HFFc6 (cell line): ENCODE results near the gene ARVCF. TPM values are rescaled to one million over a fixed set of nuclear protein-coding genes. Genes with fewer than 3 reads are reported as not detected.

ENCODE experiments used
- DNase-seq: peaks from one replicate; pipeline ENCODE4 v3.0.0-alpha.2; 2018
- H3K27ac Mint-ChIP-seq: 2 replicates; pipeline ENCODE4 v1.8.0; 2020; ENCODE audit warnings: mild to moderate bottlenecking, mixed read lengths
- H3K27me3 Mint-ChIP-seq: 2 replicates; pipeline ENCODE4 v1.8.0; 2021; ENCODE audit warnings: mild to moderate bottlenecking, moderate library complexity, mixed read lengths; ENCODE audit not compliant: insufficient read depth
- H3K36me3 Mint-ChIP-seq: 2 replicates; pipeline ENCODE4 v1.8.0; 2021; ENCODE audit warnings: low read depth, mixed read lengths
- H3K4me1 Mint-ChIP-seq: 2 replicates; pipeline ENCODE4 v1.8.0; 2020; ENCODE audit warnings: low read depth, mixed read lengths
- H3K4me3 Mint-ChIP-seq: 2 replicates; pipeline ENCODE4 v1.8.0; 2020; ENCODE audit warnings: mild to moderate bottlenecking, moderate library complexity, mixed read lengths
- H3K9me3 Mint-ChIP-seq: 2 replicates; pipeline ENCODE4 v1.8.0; 2020; ENCODE audit warnings: mild to moderate bottlenecking, mixed read lengths
- total RNA-seq, 6 experiments: library from RNA; stranded (reverse); fragmentation: NEBNext Ultra II Directional; extraction: Animal tissue kit (Norgen Biotek cat#: 25700); gene quantifications; 2 replicates in 1 of 6; 3 replicates in 5 of 6; pipeline ENCODE4 v1.2.3, GENCODE V29; 2021
- TF ChIP-seq, protein P1 (sequence below): fragments of 200-600 bp; sonication (generic); IDR thresholded peaks from 2 replicates; pipeline ENCODE4 v1.5.0; 2021; ENCODE audit warnings: antibody characterized with exemption, mild to moderate bottlenecking

The ARVCF gene
- total RNA-seq, 6 experiments from 2014 or later: 1.5 to 3.3 (median 2.0) TPM

DNA sequence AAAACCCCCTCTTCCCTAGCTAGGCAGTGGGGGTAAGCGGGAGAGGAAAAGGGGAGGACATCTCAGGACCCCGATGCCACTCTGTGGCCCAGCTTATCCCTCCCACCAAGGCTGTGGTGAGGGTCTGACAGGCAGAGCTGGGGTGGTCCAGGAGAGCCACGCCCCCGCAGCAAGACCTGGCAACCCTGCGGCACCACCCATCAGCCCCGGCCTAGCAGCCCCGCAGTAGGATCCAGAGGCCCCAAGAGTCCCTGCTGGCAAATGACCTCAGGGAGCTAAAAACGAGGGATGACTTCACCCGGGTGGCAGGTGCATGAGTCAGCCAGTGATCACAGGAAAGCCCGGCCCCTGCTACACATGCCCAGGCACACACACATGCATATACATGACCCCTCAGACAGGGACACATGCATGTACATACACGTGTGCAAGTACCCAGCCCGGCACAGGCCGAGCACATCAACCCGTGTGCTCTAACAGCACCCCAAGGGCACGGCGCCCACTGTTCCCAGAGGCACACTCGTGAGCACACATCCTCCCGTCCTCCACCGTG is 32.3 kb downstream of the ARVCF start:
- DNase-seq: peak; percentile 73

GRCh38 chr22:19983741-19984140 is 32.9 kb downstream of the ARVCF start:
- no peak for DNase-seq
- Mint-ChIP-seq H3K36me3 (no peaks in the 10 kb centered on the region), H3K9me3 (no peaks in the 10 kb centered on the region), H3K4me3 (no peak overlapping the region), H3K27me3 (peaks cover 4% of the 10 kb centered on the region; the same call in 1 of the 2 replicates), H3K4me1 (peaks cover 16% of the 10 kb centered on the region), H3K27ac (peak overlapping the region; percentile 38; the same call in 1 of the 2 replicates)
- TF ChIP-seq, protein P1, sequence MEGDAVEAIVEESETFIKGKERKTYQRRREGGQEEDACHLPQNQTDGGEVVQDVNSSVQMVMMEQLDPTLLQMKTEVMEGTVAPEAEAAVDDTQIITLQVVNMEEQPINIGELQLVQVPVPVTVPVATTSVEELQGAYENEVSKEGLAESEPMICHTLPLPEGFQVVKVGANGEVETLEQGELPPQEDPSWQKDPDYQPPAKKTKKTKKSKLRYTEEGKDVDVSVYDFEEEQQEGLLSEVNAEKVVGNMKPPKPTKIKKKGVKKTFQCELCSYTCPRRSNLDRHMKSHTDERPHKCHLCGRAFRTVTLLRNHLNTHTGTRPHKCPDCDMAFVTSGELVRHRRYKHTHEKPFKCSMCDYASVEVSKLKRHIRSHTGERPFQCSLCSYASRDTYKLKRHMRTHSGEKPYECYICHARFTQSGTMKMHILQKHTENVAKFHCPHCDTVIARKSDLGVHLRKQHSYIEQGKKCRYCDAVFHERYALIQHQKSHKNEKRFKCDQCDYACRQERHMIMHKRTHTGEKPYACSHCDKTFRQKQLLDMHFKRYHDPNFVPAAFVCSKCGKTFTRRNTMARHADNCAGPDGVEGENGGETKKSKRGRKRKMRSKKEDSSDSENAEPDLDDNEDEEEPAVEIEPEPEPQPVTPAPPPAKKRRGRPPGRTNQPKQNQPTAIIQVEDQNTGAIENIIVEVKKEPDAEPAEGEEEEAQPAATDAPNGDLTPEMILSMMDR: no peak

More for the DNA sequence above, 32.3 kb downstream of the ARVCF start:
- H3K9me3 Mint-ChIP-seq: no peaks in the 10 kb centered on the region
- no peak overlapping the region for H3K4me3 Mint-ChIP-seq
- H3K36me3 Mint-ChIP-seq: no peaks in the 10 kb centered on the region
- TF ChIP-seq, protein P1: no peak
- H3K27ac Mint-ChIP-seq: peak overlapping the region; percentile 38; the same call in 1 of the 2 replicates
- H3K4me1 Mint-ChIP-seq: peaks cover 16% of the 10 kb centered on the region
- peaks cover 4% of the 10 kb centered on the region; the same call in 1 of the 2 replicates for H3K27me3 Mint-ChIP-seq

DNA sequence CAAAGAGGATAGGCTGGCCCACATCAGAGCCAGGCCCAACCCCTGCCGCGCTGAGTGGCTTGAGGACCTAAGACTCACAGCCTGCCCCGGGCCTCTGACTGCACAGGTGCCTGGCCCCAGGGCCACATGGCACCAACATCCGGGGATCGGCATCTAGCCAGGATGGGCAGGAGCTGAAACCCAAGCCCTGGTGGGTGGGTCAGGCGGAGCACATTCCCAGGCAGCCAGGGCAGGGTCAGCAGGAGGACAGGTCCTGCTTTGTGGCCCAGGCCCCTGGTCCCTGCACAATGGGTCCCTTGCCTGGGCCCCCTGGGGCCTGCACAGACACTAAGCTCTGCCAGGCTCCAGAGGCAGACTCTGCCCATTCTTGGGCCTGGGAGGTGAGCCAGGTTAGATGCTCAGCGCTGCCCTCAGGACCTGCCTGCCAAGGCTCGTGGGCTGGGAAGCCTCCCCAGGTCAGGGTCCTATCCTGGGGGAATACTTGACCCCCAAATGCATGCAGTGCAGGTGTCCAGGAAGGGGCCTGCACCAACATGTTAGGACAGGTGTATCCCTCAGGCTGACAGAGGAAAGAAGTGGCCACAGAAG is 33.5 kb downstream of the ARVCF start:
- no peaks in the 10 kb centered on the region for H3K36me3 Mint-ChIP-seq
- no peak overlapping the region for H3K4me3 Mint-ChIP-seq
- peaks cover 16% of the 10 kb centered on the region for H3K4me1 Mint-ChIP-seq
- TF ChIP-seq, protein P1: no peak
- DNase-seq: no peak
- no peaks in the 10 kb centered on the region for H3K9me3 Mint-ChIP-seq
- H3K27me3 Mint-ChIP-seq: peaks cover 4% of the 10 kb centered on the region; the same call in 1 of the 2 replicates
- H3K27ac Mint-ChIP-seq: no peak overlapping the region; the same call in 1 of the 2 replicates

DNA sequence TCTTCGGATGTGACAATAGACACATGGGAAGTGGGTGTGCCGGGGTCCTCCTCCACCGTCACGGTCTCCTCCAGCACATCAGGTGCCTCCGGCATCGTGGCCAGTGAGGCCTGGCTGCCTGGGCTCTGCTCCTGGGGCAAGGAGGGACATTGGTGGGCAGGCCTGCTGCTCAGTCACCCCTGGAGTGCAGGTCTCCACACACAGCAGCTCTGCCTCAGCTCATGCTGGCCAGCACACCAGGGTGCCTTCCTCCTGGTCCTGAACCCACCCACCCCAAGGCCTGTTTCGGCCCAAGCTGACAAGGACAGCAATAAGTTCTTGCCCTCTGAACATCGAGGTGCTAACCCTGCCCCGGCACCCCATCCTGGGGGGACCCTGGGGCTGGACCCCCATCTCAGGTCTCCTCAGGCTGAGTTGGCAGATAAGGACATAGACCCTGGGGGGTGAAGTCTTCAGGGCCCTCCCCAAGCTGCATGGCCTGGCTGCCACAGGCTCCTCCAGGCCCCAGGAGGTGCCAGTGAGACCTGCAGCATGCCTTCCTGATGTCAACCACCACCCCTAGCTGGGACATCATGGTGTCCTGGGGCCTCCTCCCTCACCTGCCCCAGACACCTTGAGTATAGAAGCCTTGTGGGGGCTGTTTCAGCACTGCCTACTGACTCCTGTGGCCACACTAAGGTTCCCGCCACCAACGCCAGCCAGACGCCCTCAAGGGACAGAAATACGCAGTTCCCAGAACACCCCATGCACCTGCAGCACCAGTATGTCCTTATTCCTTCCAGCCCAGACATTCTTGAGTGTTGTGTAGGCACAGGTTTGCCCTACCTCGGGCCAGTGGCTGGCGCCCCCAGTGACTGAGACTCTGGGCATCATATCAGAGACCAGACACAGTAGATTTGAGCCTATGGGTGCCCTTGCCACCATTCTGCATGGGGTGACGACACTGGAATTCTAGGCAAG is 34.4 kb downstream of the ARVCF start:
- peaks cover 16% of the 10 kb centered on the region for H3K4me1 Mint-ChIP-seq
- H3K27ac Mint-ChIP-seq: no peak overlapping the region
- no peaks in the 10 kb centered on the region for H3K9me3 Mint-ChIP-seq
- TF ChIP-seq, protein P1: no peak
- DNase-seq: no peak
- peaks cover 4% of the 10 kb centered on the region; the same call in 1 of the 2 replicates for H3K27me3 Mint-ChIP-seq
- H3K36me3 Mint-ChIP-seq: no peaks in the 10 kb centered on the region
- H3K4me3 Mint-ChIP-seq: no peak overlapping the region

GRCh38 chr22:19981171-19981960 is 35.3 kb downstream of the ARVCF start:
- Mint-ChIP-seq H3K4me3 (no peak overlapping the region), H3K36me3 (no peaks in the 10 kb centered on the region), H3K4me1 (peaks cover 16% of the 10 kb centered on the region), H3K9me3 (no peaks in the 10 kb centered on the region), H3K27ac (no peak overlapping the region), H3K27me3 (peaks cover 4% of the 10 kb centered on the region; the same call in 1 of the 2 replicates)
- no peak for DNase-seq
- TF ChIP-seq, protein P1: peak; percentile 31
